Thyroid gland (tissue), 4 donors: ENCODE measurements around the gene CCNO. TPM values are rescaled to one million over a fixed set of nuclear protein-coding genes. Genes with fewer than 3 reads are reported as not detected.

Experiments
- DNase-seq, 2 donors: peaks; one replicate each; pipeline ENCODE4 v3.0.0-alpha.2; 2019
- H3K27ac ChIP-seq, 3 donors: fragments of 200-600 bp; sonication (generic); 1 replicate in 2 of 3; 2 replicates in 1 of 3; pipeline ENCODE4 v1.5.1; 2016 to 2019; ENCODE audit warnings: mild to moderate bottlenecking in 1 of 3, moderate library complexity in 1 of 3
- H3K27me3 ChIP-seq: fragments of 200-600 bp; sonication (generic); one replicate; pipeline ENCODE4 v1.5.1; 2019
- H3K36me3 ChIP-seq, 2 donors: fragments of 200-600 bp; sonication (generic); one replicate each; pipeline ENCODE4 v1.5.1; 2016 to 2019
- H3K4me1 ChIP-seq, 2 donors: fragments of 200-600 bp; sonication (generic); one replicate each; pipeline ENCODE4 v1.5.1; 2017 to 2019
- H3K4me3 ChIP-seq, 3 donors: fragments of 200-600 bp; sonication (generic); replicated peaks in 1 of 3; 1 replicate in 2 of 3; 2 replicates in 1 of 3; pipeline ENCODE4 v1.5.1; 2016; ENCODE audit warnings: mild to moderate bottlenecking in 1 of 3
- H3K9me3 ChIP-seq: fragments of 200-600 bp; sonication (generic); one replicate; pipeline ENCODE4 v1.5.1; 2017
- POLR2A ChIP-seq, 2 donors: fragments of 450-650 bp; IDR thresholded peaks; one replicate each; pipeline ENCODE4 v1.6.1; 2017; ENCODE audit warnings: antibody characterized with exemption in 2 of 2, mild to moderate bottlenecking in 2 of 2, moderate library complexity in 1 of 2
- WGBS, 2 donors: methylation state at CpG; one replicate each; pipeline ENCODE4 v1.1.5; 2017; 5-methylcytosine and 5-hydroxymethylcytosine counted together
- intact Hi-C: fragments of 100-400 bp; cut with DNase I; formaldehyde crosslinking; loops from one replicate; pipeline ENCODE4 v1.15.1; 2023
- total RNA-seq, 4 donors: library from RNA; depleted of rRNA; stranded (reverse); fragments of >200 nt; gene quantifications; one replicate each; pipeline ENCODE4 v1.2.3, GENCODE V29; 2016
- TF ChIP-seq, protein P1 (sequence below), 6 experiments: fragments of 200-600 bp in 3 of 6; fragments of 450-650 bp in 3 of 6; sonication (generic) in 3 of 6; IDR thresholded peaks; one replicate each; pipeline ENCODE4 v1.5.1; 2016 to 2019; ENCODE audit warnings: antibody characterized with exemption in 6 of 6, mild to moderate bottlenecking in 2 of 6, inconsistent platforms in 1 of 6, moderate library complexity in 1 of 6

The CCNO gene
- total RNA-seq, 4 donors from 2014 or later = 9.7 to 14.7 (median 11.7) TPM

DNA sequence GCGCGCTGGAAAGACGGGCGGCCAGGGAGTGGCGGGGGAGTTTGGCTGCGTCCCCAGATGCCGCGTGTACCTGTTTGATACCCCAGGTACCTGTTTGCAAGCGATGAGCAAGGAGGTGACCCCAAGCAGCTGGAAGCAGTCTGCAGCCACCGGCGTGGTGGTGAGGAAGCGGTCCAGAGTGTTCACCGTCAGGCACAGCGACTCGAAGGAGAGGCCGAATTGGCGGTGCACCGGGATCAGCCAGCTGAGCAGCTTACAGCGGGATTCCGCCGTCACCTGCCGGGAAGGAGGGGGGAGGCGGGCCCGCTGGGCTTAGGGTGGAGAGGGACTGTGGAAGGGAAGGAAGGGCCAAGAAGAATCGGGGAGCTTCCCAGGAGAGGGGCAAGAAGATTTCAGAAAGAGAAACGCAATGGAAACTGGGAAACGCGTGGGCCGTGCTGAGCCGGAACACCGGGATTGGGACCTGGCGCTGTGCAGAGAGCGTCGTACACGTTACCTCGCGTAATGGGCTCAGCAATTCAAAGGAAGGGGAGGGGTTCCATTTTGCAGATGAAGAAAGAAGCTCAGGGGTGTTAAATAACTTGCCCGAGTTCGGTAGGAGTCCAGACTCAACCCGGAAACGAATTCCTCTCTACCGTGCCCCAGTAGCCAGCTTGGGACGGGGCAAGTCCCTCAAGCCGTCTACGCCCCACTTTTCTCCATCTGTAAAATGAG is 980 bp downstream of the CCNO start:
- H3K27ac ChIP-seq = peak overlapping the region; percentile 78 to 91 (median 84)

DNA sequence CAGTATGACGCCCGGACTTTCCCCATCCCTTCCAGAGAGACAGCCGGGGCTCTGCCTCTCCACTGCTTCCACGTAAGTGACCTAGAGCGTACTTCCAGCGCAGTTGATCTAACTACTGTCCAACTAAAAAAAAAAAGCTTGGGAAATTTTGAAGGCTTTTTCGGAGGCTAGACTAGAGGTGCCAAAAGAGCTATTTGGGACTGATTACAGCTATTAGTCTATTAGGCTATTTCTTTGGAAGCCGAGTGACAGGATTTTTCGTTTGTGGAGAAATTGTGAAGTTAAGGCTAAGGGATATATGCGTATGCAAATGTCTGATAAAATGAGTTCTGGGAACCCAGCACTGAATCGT is 1.5 kb downstream of the CCNO start:
- 3 to 6% methylated on average over 11 of the region's 11 CpGs for WGBS, 2 donors
- peak overlapping the region in 2 of 3 donors; percentile 78 to 91 for H3K27ac ChIP-seq
- H3K4me3 ChIP-seq = peak overlapping the region; percentile 19 to 89 (median 75)
- no peaks in the 10 kb centered on the region for H3K27me3 ChIP-seq
- intact Hi-C loops = loop anchor here (5.0 kb wide), 1 partner anchor 55 kb away; no protein-coding TSS in a partner anchor
- H3K4me1 ChIP-seq = peaks cover 25 to 33% of the 10 kb centered on the region in 2 donors
- H3K36me3 ChIP-seq = no peaks in the 10 kb centered on the region
- no peak for DNase-seq
- H3K9me3 ChIP-seq = no peaks in the 10 kb centered on the region
- TF ChIP-seq, protein P1, sequence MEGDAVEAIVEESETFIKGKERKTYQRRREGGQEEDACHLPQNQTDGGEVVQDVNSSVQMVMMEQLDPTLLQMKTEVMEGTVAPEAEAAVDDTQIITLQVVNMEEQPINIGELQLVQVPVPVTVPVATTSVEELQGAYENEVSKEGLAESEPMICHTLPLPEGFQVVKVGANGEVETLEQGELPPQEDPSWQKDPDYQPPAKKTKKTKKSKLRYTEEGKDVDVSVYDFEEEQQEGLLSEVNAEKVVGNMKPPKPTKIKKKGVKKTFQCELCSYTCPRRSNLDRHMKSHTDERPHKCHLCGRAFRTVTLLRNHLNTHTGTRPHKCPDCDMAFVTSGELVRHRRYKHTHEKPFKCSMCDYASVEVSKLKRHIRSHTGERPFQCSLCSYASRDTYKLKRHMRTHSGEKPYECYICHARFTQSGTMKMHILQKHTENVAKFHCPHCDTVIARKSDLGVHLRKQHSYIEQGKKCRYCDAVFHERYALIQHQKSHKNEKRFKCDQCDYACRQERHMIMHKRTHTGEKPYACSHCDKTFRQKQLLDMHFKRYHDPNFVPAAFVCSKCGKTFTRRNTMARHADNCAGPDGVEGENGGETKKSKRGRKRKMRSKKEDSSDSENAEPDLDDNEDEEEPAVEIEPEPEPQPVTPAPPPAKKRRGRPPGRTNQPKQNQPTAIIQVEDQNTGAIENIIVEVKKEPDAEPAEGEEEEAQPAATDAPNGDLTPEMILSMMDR (IDR thresholded peaks at IDR 0.05) = no peak
- no peak for TF ChIP-seq POLR2A (IDR thresholded peaks at IDR 0.05)

More for the DNA sequence above, 980 bp downstream of the CCNO start:
- TF ChIP-seq, protein P1 (IDR thresholded peaks at IDR 0.05) = no peak
- TF ChIP-seq POLR2A (IDR thresholded peaks at IDR 0.05) = peak in 1 of 2 donors; percentile 59
- DNase-seq = peak; percentile 56 to 68
- H3K36me3 ChIP-seq = no peaks in the 10 kb centered on the region
- H3K27me3 ChIP-seq = no peaks in the 10 kb centered on the region
- 1 to 2% methylated on average over 42 to 45 of the region's 45 CpGs for WGBS, 2 donors
- no peaks in the 10 kb centered on the region for H3K9me3 ChIP-seq
- H3K4me1 ChIP-seq = peaks cover 24 to 33% of the 10 kb centered on the region in 2 donors
- intact Hi-C loops = loop anchor here (5.0 kb wide), 1 partner anchor 55 kb away; no protein-coding TSS in a partner anchor
- H3K4me3 ChIP-seq = peak overlapping the region; percentile 19 to 89 (median 75)

DNA sequence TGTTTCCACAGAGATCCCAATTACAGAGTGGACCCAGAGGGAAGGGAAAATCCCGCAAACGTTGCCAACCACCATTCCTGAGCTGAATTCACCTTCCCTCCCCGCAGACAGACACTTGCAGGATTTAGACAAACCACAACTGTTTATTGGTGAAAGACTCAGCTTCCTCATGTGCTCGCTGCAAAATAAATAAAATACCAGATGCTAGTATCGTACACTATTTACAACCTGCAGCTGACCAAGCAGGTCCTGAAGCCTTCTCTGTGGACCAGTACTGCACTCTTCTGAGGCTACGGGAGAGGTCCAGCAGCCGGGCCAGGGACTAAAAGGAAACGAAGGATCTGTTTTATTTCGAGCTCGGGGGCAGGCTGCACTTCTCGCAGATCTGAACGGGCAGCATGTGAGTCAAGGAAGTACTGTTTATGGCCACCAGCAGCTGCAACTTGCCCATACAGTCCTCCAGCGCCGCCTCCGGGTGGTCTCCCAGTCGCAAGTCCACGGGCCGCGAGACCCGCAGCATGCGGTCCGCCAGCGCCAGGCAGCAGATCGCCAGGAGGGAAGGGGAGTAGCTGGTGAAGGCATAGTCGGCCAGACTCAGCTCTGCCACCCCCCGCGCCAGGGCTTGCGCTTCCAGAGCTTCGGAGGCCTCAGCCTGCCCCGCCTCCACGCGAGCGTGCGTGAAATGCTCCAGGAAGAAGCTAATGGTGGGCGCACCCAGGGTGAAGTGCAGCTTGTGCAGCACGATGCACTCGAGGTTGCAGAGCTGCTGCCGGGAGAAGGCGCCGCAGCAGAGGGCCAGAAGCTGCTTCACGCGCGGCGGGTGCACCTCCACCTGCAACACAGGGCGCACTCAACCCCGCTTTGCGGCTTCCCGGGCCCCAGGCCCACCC is 2.1 kb downstream of the CCNO start:
- Histone ChIP-seq H3K4me1 (peaks cover 26 to 38% of the 10 kb centered on the region in 2 donors), H3K27me3 (no peaks in the 10 kb centered on the region), H3K9me3 (no peaks in the 10 kb centered on the region), H3K4me3 (peak overlapping the region in 1 of 3 donors; percentile 75), H3K36me3 (no peaks in the 10 kb centered on the region), H3K27ac (peak overlapping the region in 1 of 3 donors; percentile 78)
- peak; percentile 31 to 40 for DNase-seq
- intact Hi-C loops = loop anchor here (5.0 kb wide), 1 partner anchor 54 kb away; no protein-coding TSS in a partner anchor
- 23 to 24% methylated on average over 29 to 40 of the region's 48 CpGs for WGBS, 2 donors
- TF ChIP-seq, protein P1 (IDR thresholded peaks at IDR 0.05) = no peak
- TF ChIP-seq POLR2A (IDR thresholded peaks at IDR 0.05) = no peak

DNA sequence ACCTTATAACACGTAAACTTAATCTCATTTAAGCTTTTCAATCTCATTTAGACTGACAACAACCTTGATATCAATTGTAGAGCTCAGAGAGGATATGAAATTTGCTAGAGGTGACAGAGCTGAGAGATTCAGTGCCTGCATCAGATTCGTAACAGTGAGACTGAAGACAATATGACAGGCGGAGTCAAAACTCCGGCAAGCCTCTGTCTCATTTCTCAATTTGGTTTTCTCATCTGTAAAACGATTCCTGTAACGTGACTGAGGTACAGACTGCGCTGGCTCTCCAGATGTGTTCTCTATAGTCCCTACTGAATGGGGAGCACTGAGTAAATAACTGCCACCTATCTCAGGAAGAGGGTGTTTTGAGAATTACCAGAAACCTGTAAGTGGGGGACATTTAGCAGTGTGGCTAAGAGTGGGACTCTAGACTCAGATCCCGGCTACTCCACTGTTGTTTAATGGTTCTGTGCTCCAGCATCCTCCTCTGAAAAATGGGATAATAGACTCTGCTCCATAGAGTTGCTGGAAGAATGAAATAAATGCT is 3.2 kb downstream of the CCNO start:
- no peak overlapping the region for H3K27ac ChIP-seq
- intact Hi-C loops = loop anchor here (5.0 kb wide), 1 partner anchor 53 kb away; no protein-coding TSS in a partner anchor
- no peaks in the 10 kb centered on the region for H3K36me3 ChIP-seq
- H3K4me1 ChIP-seq = peaks cover 28 to 43% of the 10 kb centered on the region in 2 donors
- WGBS, 2 donors = 74 to 76% methylated on average over 8 of the region's 8 CpGs
- no peaks in the 10 kb centered on the region for H3K9me3 ChIP-seq
- no peak for TF ChIP-seq POLR2A (IDR thresholded peaks at IDR 0.05)
- TF ChIP-seq, protein P1 (IDR thresholded peaks at IDR 0.05) = no peak
- no peaks in the 10 kb centered on the region for H3K27me3 ChIP-seq
- H3K4me3 ChIP-seq = no peak overlapping the region
- no peak for DNase-seq
